H9 (cell line): ENCODE data around the gene ORMDL1. TPM values are rescaled to one million over a fixed set of nuclear protein-coding genes. Genes with fewer than 3 reads are reported as not detected.

Source experiments
- DNase-seq: peaks from one replicate; pipeline ENCODE4 v3.0.0-alpha.2; 2017
- H2AFZ ChIP-seq: one replicate; pipeline ENCODE4 v1.6.1; 2013; ENCODE audit warnings: mild to moderate bottlenecking, low read length, control low read depth, moderate library complexity
- H2AK5ac ChIP-seq: 2 replicates; pipeline ENCODE4 v1.6.1; 2013; ENCODE audit warnings: low read length, control low read depth, mixed read lengths; ENCODE audit not compliant: insufficient read length
- H2BK120ac ChIP-seq: one replicate; pipeline ENCODE4 v1.6.1; 2013; ENCODE audit warnings: low read depth, mild to moderate bottlenecking, low read length, control low read depth, inconsistent platforms; ENCODE audit not compliant: poor library complexity, severe bottlenecking
- H2BK12ac ChIP-seq: 2 replicates; pipeline ENCODE4 v1.6.1; 2013; ENCODE audit warnings: low read length, control low read depth, mixed read lengths, low read depth; ENCODE audit not compliant: insufficient read length
- H2BK15ac ChIP-seq: 2 replicates; pipeline ENCODE4 v1.6.1; 2013; ENCODE audit warnings: low read depth, low read length, control low read depth
- H2BK20ac ChIP-seq: one replicate; pipeline ENCODE4 v1.6.1; 2013; ENCODE audit warnings: low read depth, mild to moderate bottlenecking, low read length, control low read depth, inconsistent platforms; ENCODE audit not compliant: poor library complexity, severe bottlenecking
- H2BK5ac ChIP-seq: 2 replicates; pipeline ENCODE4 v1.6.1; 2013; ENCODE audit warnings: low read length, control low read depth, mixed read lengths; ENCODE audit not compliant: insufficient read length
- H3K14ac ChIP-seq: 2 replicates; pipeline ENCODE4 v1.6.1; 2013; ENCODE audit warnings: low read length, control low read depth; ENCODE audit not compliant: insufficient read depth
- H3K18ac ChIP-seq: 2 replicates; pipeline ENCODE4 v1.6.1; 2013; ENCODE audit warnings: low read depth, mild to moderate bottlenecking, mixed read lengths, low read length, control low read depth; ENCODE audit not compliant: insufficient read length
- H3K23ac ChIP-seq: 2 replicates; pipeline ENCODE4 v1.6.1; 2013; ENCODE audit warnings: low read length, control low read depth, mixed read lengths, low read depth; ENCODE audit not compliant: insufficient read length
- H3K23me2 ChIP-seq: 2 replicates; pipeline ENCODE4 v1.6.1; 2013; ENCODE audit warnings: low read depth, mild to moderate bottlenecking, mixed read lengths, low read length, control low read depth; ENCODE audit not compliant: insufficient read length, poor library complexity, severe bottlenecking
- H3K27ac ChIP-seq: 2 replicates; pipeline ENCODE4 v1.5.1; 2013; ENCODE audit warnings: low read length, control low read depth, mixed read lengths, low read depth; ENCODE audit not compliant: insufficient read length
- H3K27me3 ChIP-seq: 2 replicates; pipeline ENCODE4 v1.6.1; 2013; ENCODE audit warnings: low read length, control low read depth, inconsistent platforms; ENCODE audit not compliant: insufficient read depth
- H3K4ac ChIP-seq: 2 replicates; pipeline ENCODE4 v1.6.1; 2013; ENCODE audit warnings: low read depth, mild to moderate bottlenecking, control low read depth, inconsistent platforms, low read length, moderate library complexity
- H3K4me1 ChIP-seq: 2 replicates; pipeline ENCODE4 v1.6.1; 2013; ENCODE audit warnings: low read length, control low read depth, inconsistent platforms; ENCODE audit not compliant: insufficient read depth
- H3K4me2 ChIP-seq: 2 replicates; pipeline ENCODE4 v1.6.1; 2013; ENCODE audit warnings: low read length, control low read depth, mixed read lengths; ENCODE audit not compliant: insufficient read length, insufficient read depth
- H3K56ac ChIP-seq: 2 replicates; pipeline ENCODE4 v1.6.1; 2013; ENCODE audit warnings: low read depth, mild to moderate bottlenecking, mixed read lengths, low read length, control low read depth; ENCODE audit not compliant: insufficient read length
- H3K79me1 ChIP-seq: 2 replicates; pipeline ENCODE4 v1.6.1; 2013; ENCODE audit warnings: low read depth, mild to moderate bottlenecking, moderate library complexity, low read length, control low read depth, inconsistent platforms; ENCODE audit not compliant: insufficient read depth, poor library complexity, severe bottlenecking
- H3K79me2 ChIP-seq: 2 replicates; pipeline ENCODE4 v1.6.1; 2013; ENCODE audit warnings: low read length, control low read depth, inconsistent platforms; ENCODE audit not compliant: insufficient read depth
- H3K9ac ChIP-seq: 2 replicates; pipeline ENCODE4 v1.6.1; 2013; ENCODE audit warnings: low read length, control low read depth, mixed read lengths; ENCODE audit not compliant: insufficient read length; ENCODE audit errors: extremely low read depth
- H3K9me3 ChIP-seq: one replicate; pipeline ENCODE4 v1.6.1; 2013; ENCODE audit warnings: low read depth, low read length, inconsistent platforms; ENCODE audit not compliant: control insufficient read depth
- H3T11ph ChIP-seq: one replicate; pipeline ENCODE4 v1.6.1; 2013; ENCODE audit warnings: mild to moderate bottlenecking, low read length, control low read depth, inconsistent platforms
- H4K20me1 ChIP-seq: one replicate; pipeline ENCODE4 v1.6.1; 2013; ENCODE audit not compliant: control insufficient read depth, insufficient read length, insufficient read depth
- H4K5ac ChIP-seq: 2 replicates; pipeline ENCODE4 v1.6.1; 2013; ENCODE audit warnings: low read depth, mild to moderate bottlenecking, mixed read lengths, low read length, control low read depth; ENCODE audit not compliant: insufficient read length
- H4K8ac ChIP-seq: replicated peaks from 2 replicates; pipeline ENCODE4 v1.6.1; 2013; ENCODE audit warnings: low read length, control low read depth, mixed read lengths, low read depth; ENCODE audit not compliant: insufficient read length
- H4K91ac ChIP-seq: 2 replicates; pipeline ENCODE4 v1.6.1; 2013; ENCODE audit warnings: low read depth, mild to moderate bottlenecking, moderate library complexity, mixed read lengths, low read length, control low read depth; ENCODE audit not compliant: insufficient read length
- H3K27ac Mint-ChIP-seq, 3 experiments: 2 replicates in 2 of 3; 3 replicates in 1 of 3; pipeline ENCODE4 v1.8.0; 2020 to 2021; ENCODE audit warnings: mixed read lengths in 3 of 3, mild to moderate bottlenecking in 1 of 3, moderate library complexity in 1 of 3
- H3K27me3 Mint-ChIP-seq: 2 replicates; pipeline ENCODE4 v1.8.0; 2021; ENCODE audit warnings: low read depth, mild to moderate bottlenecking, moderate library complexity, mixed read lengths
- H3K36me3 Mint-ChIP-seq, 3 experiments: 2 replicates in 2 of 3; 3 replicates in 1 of 3; pipeline ENCODE4 v1.8.0; 2020 to 2021; ENCODE audit warnings: low read depth in 3 of 3, mixed read lengths in 3 of 3; ENCODE audit not compliant: insufficient read depth in 1 of 3
- H3K4me1 Mint-ChIP-seq, 2 experiments: 2 replicates each; pipeline ENCODE4 v1.8.0; 2020; ENCODE audit warnings: mixed read lengths in 2 of 2
- H3K4me3 Mint-ChIP-seq, 2 experiments: 2 replicates in 1 of 2; 3 replicates in 1 of 2; pipeline ENCODE4 v1.8.0; 2020 to 2021; ENCODE audit warnings: mild to moderate bottlenecking in 2 of 2, mixed read lengths in 2 of 2, moderate library complexity in 1 of 2
- H3K9me3 Mint-ChIP-seq, 2 experiments: 2 replicates in 1 of 2; 3 replicates in 1 of 2; pipeline ENCODE4 v1.8.0; 2020; ENCODE audit warnings: mild to moderate bottlenecking in 2 of 2, mixed read lengths in 2 of 2, moderate library complexity in 1 of 2
- CTCF ChIP-seq: fragments of 200-600 bp; sonication (generic); conservative IDR thresholded peaks from 3 replicates; pipeline ENCODE4 v1.8.0; 2021; ENCODE audit warnings: antibody characterized with exemption, mild to moderate bottlenecking
- WGBS: extraction: QIAGEN DNeasy Blood & Tissue Kit; methylation state at CpG from one replicate; pipeline ENCODE4 v1.1.7; 2013; ENCODE audit warnings: missing lambda C conversion rate, low lambda C conversion rate, mixed read lengths; ENCODE audit not compliant: insufficient read length; ENCODE audit errors: extremely low coverage; 5-methylcytosine and 5-hydroxymethylcytosine counted together
- total RNA-seq: library from RNA; stranded (reverse); gene quantifications from 2 replicates; pipeline ENCODE4 v1.2.1, GENCODE V29; 2021

ORMDL1 gene
- total RNA-seq, 1 experiment from 2014 or later: 59.7 TPM

DNA sequence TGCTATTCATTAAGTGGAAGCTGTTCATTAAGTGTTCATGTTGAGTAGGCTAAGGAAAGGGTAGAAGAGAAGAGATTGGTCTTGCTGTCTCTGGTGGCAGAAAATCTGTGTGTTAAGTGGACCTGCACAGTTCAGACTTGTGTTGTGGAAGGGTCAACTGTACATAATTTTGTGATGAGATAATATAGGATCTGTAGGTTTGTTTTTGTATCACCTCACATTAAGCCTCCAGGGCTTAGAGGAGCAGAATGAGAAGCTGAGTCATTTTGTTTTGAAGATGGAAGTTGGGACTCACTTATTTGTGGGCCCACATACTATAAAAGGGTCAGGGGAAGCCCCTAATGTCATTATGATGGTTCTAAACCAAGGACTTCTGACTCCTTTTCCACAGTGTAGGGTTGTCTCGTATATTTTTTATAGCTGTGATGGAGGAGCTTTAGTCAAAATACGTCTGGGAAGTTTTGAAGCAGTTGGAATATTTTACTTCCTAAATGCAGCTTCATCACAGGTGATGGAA lies 18.3 kb upstream of the ORMDL1 start:
- no peaks in the 10 kb centered on the region for H3K79me2 ChIP-seq
- H4K5ac ChIP-seq: no peak overlapping the region
- no peak overlapping the region for H3K23ac ChIP-seq
- H3K56ac ChIP-seq: no peak overlapping the region
- no peak overlapping the region for H2BK12ac ChIP-seq
- H4K20me1 ChIP-seq: no peaks in the 10 kb centered on the region
- no peaks in the 10 kb centered on the region for H3K27me3 ChIP-seq
- H4K91ac ChIP-seq: no peak overlapping the region
- no peak overlapping the region for H2BK20ac ChIP-seq
- no peak overlapping the region for H3K9ac ChIP-seq
- H3K9me3 ChIP-seq: no peaks in the 10 kb centered on the region
- H2BK15ac ChIP-seq: no peak overlapping the region
- H4K8ac ChIP-seq: no peak overlapping the region
- Mint-ChIP-seq H3K36me3 (peaks cover 10 to 31% (median 18%) of the 10 kb centered on the region in 3 experiments; a peak in 5 of 7 replicates), H3K4me3 (no peak overlapping the region), H3K4me1 (no peaks in the 10 kb centered on the region), H3K27ac (peak overlapping the region in 1 of 3 experiments; percentile 13; a peak in 1 of 7 replicates), H3K27me3 (no peaks in the 10 kb centered on the region), H3K9me3 (no peaks in the 10 kb centered on the region)
- no peak overlapping the region for H3K18ac ChIP-seq
- H3K23me2 ChIP-seq: no peaks in the 10 kb centered on the region
- no peak overlapping the region for H3K4me2 ChIP-seq
- TF ChIP-seq CTCF: no peak
- H3K4ac ChIP-seq: no peak overlapping the region
- H2BK120ac ChIP-seq: no peak overlapping the region
- H3K27ac ChIP-seq: no peak overlapping the region
- H2AFZ ChIP-seq: no peak overlapping the region
- no peaks in the 10 kb centered on the region for H3K4me1 ChIP-seq
- no peak overlapping the region for H3K14ac ChIP-seq
- H3T11ph ChIP-seq: no peak overlapping the region
- no peak for DNase-seq
- H3K79me1 ChIP-seq: no peaks in the 10 kb centered on the region
- no peak overlapping the region for H2AK5ac ChIP-seq
- no peak overlapping the region for H2BK5ac ChIP-seq
- no CpG with 5 or more reads among the region's 2 CpGs for WGBS
